ENCODE results near the gene NT5C2. TPM values are rescaled to one million over a fixed set of nuclear protein-coding genes. Genes with fewer than 3 reads are reported as not detected.

The NT5C2 gene
- total RNA-seq, 2 experiments from 2014 or later, result 68.9 to 69.4 TPM

DNA sequence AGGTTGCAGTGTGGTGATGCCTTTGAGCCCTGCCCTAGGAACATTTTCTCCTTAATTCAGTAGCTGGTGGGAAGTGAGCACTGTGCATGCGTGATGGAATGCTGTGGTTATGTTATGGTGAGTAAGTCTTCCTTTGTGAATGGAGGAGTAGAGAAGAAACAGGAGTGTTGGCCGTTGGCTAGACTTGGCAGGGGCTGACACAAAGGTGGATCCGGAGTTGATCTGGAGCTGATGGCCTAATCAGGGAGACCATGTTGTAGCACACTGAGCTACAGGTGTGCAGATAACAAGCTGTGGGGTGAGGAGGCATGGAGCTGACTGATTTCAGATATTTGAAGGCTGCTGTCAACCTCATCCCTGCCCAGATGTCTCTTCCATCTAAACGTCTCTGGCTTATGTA is 152.7 kb downstream of the NT5C2 start:
- DNase-seq, result no peak
- no peak for ATAC-seq (ENCODE audit: low read depth)
- Mint-ChIP-seq H3K27ac (no peak overlapping the region), H3K9me3 (no peaks in the 10 kb centered on the region), H3K4me3 (no peak overlapping the region), H3K4me1 (no peaks in the 10 kb centered on the region), H3K36me3 (no peaks in the 10 kb centered on the region), H3K27me3 (no peaks in the 10 kb centered on the region)
- POLR2A ChIA-PET, result no interaction called here

DNA sequence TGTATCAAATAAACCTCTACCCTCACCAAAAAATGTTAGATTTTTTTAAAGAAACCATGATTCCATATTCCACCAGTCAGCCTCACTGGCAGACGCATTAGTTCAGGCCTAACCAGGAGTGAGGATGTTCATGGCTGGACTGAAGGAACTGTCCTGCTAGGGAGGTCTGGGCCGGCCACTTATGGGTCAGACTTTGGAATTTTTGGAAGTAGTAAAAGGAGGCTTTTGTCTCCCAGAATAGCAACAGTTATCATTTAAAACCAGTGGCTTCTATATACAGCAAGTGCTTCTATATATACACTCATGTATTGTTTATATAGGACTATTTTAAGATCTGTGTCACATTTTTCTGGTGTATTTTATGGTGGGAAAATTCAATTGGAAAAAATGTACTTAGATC is 154.5 kb downstream of the NT5C2 start:
- ATAC-seq (ENCODE audit: low read depth) (no peak), DNase-seq (no peak)
- POLR2A ChIA-PET, result no interaction called here
- Mint-ChIP-seq H3K4me1 (no peaks in the 10 kb centered on the region), H3K9me3 (no peaks in the 10 kb centered on the region), H3K4me3 (no peak overlapping the region), H3K36me3 (no peaks in the 10 kb centered on the region), H3K27me3 (peaks cover 2% of the 10 kb centered on the region), H3K27ac (no peak overlapping the region)

Other genes starting within 250 kb of the NT5C2 start
- gene RPEL1, start 52.6 kb upstream of the NT5C2 start, total RNA-seq, result not detected
- under 1 TPM in 1 of 2 experiments, not detected in 1; 0.09 TPM for gene INA, start 83.9 kb upstream of the NT5C2 start, total RNA-seq
- gene PCGF6, start 157.9 kb upstream of the NT5C2 start, total RNA-seq, result 10 to 100 TPM; 13.6 to 14.7 TPM
- 10 to 100 TPM; 11.6 to 12.1 TPM for gene TAF5, start 174.7 kb upstream of the NT5C2 start, total RNA-seq
- gene ATP5MK, start 203.2 kb upstream of the NT5C2 start, total RNA-seq, result 100 to 1,000 TPM; 264 to 291 TPM
- 10 to 100 TPM; 45.1 to 49.9 TPM for gene PDCD11, start 203.4 kb upstream of the NT5C2 start, total RNA-seq

All from activated naive CD8-positive, alpha-beta T cell treated with anti-CD3 and anti-CD28 coated beads, Interleukin-2, amount 10 ng/mL, durations not matched to agents 7 days and 5 days (primary cell).